HepG2 (cell line): ENCODE measurements around the gene SLC38A4. TPM values are rescaled to one million over a fixed set of nuclear protein-coding genes. Genes with fewer than 3 reads are reported as not detected.

Experiments used
- ARID4A ChIP-seq: sonication (generic); formaldehyde crosslinking; IDR thresholded peaks from 2 replicates; pipeline ENCODE4 v1.5.0; 2020; ENCODE audit warnings: mild to moderate bottlenecking, missing genetic modification reagents, borderline replicate concordance
- ATAD3A ChIP-seq: sonication (generic); formaldehyde crosslinking; IDR thresholded peaks from 2 replicates; pipeline ENCODE4 v1.4.0; 2020; ENCODE audit warnings: missing genetic modification reagents
- CBX5 ChIP-seq: sonication (generic); formaldehyde crosslinking; IDR thresholded peaks from 2 replicates; pipeline ENCODE4 v1.4.0; 2020; ENCODE audit warnings: missing genetic modification reagents, borderline replicate concordance
- JUND ChIP-seq: sonication (generic); formaldehyde crosslinking; IDR thresholded peaks from 2 replicates; pipeline ENCODE4 v1.8.0; 2022; ENCODE audit warnings: mild to moderate bottlenecking, missing genetic modification reagents
- KLF6 ChIP-seq: IDR thresholded peaks from 2 replicates; pipeline ENCODE4 v1.8.0; 2016; ENCODE audit warnings: missing biosample characterization, missing genetic modification reagents
- MAF1 ChIP-seq: sonication (generic); formaldehyde crosslinking; IDR thresholded peaks from 2 replicates; pipeline ENCODE4 v1.5.0; 2020; ENCODE audit warnings: missing genetic modification reagents, borderline replicate concordance
- NCOR1 ChIP-seq: fragments of 200-600 bp; sonication (generic); IDR thresholded peaks from 2 replicates; pipeline ENCODE4 v1.7.0; 2017; ENCODE audit warnings: antibody characterized with exemption, low read length, borderline replicate concordance
- NFE2L1 ChIP-seq: sonication (generic); formaldehyde crosslinking; IDR thresholded peaks from 2 replicates; pipeline ENCODE4 v1.4.0; 2020; ENCODE audit warnings: missing genetic modification reagents, mild to moderate bottlenecking, borderline replicate concordance
- RORA ChIP-seq: sonication (generic); formaldehyde crosslinking; IDR thresholded peaks from 2 replicates; pipeline ENCODE4 v1.5.0; 2020; ENCODE audit warnings: mild to moderate bottlenecking, missing genetic modification reagents, moderate library complexity
- SP140L ChIP-seq: sonication (generic); formaldehyde crosslinking; IDR thresholded peaks from 2 replicates; pipeline ENCODE4 v1.4.0; 2020; ENCODE audit warnings: missing genetic modification reagents, borderline replicate concordance
- SP2 ChIP-seq: sonication (generic); formaldehyde crosslinking; IDR thresholded peaks from 2 replicates; pipeline ENCODE4 v1.5.1; 2020; ENCODE audit warnings: mild to moderate bottlenecking, missing genetic modification reagents
- ZMAT5 ChIP-seq: sonication (generic); formaldehyde crosslinking; IDR thresholded peaks from 2 replicates; pipeline ENCODE4 v1.5.0; 2020; ENCODE audit warnings: mild to moderate bottlenecking, low read depth, missing genetic modification reagents, borderline replicate concordance
- ZNF121 ChIP-seq: sonication (generic); formaldehyde crosslinking; IDR thresholded peaks from 2 replicates; pipeline ENCODE4 v1.5.0; 2020; ENCODE audit warnings: mild to moderate bottlenecking, missing genetic modification reagents
- ZNF160 ChIP-seq: sonication (generic); formaldehyde crosslinking; IDR thresholded peaks from 2 replicates; pipeline ENCODE4 v1.8.0; 2022; ENCODE audit warnings: mild to moderate bottlenecking, inconsistent platforms, missing genetic modification reagents
- ZNF24 ChIP-seq: fragments of 450-650 bp; IDR thresholded peaks from 2 replicates; pipeline ENCODE4 v1.6.1; 2017; ENCODE audit warnings: antibody characterized with exemption, mild to moderate bottlenecking
- ZNF33A ChIP-seq: sonication (generic); formaldehyde crosslinking; IDR thresholded peaks from 2 replicates; pipeline ENCODE4 v1.5.1; 2020; ENCODE audit warnings: missing genetic modification reagents, mild to moderate bottlenecking, moderate library complexity, borderline replicate concordance
- ZNF430 ChIP-seq: sonication (generic); formaldehyde crosslinking; IDR thresholded peaks from 2 replicates; pipeline ENCODE4 v1.9.0; 2021; ENCODE audit warnings: mild to moderate bottlenecking, missing genetic modification reagents
- ZNF460 ChIP-seq: sonication (generic); formaldehyde crosslinking; IDR thresholded peaks from 2 replicates; pipeline ENCODE4 v1.5.1; 2020; ENCODE audit warnings: missing genetic modification reagents, mild to moderate bottlenecking, borderline replicate concordance
- ZNF501 ChIP-seq: sonication (generic); formaldehyde crosslinking; IDR thresholded peaks from 2 replicates; pipeline ENCODE4 v1.5.1; 2020; ENCODE audit warnings: mild to moderate bottlenecking, moderate library complexity, missing genetic modification reagents
- ZNF672 ChIP-seq: sonication (generic); formaldehyde crosslinking; IDR thresholded peaks from 2 replicates; pipeline ENCODE4 v1.8.1; 2022; ENCODE audit warnings: missing genetic modification reagents
- ZNF747 ChIP-seq: sonication (generic); formaldehyde crosslinking; IDR thresholded peaks from 2 replicates; pipeline ENCODE4 v1.8.1; 2023; ENCODE audit warnings: missing genetic modification reagents, mild to moderate bottlenecking, borderline replicate concordance
- ZNF768 ChIP-seq: sonication (generic); formaldehyde crosslinking; IDR thresholded peaks from 2 replicates; pipeline ENCODE4 v1.4.0; 2020; ENCODE audit warnings: missing genetic modification reagents
- ZSCAN25 ChIP-seq: sonication (generic); formaldehyde crosslinking; IDR thresholded peaks from 2 replicates; pipeline ENCODE4 v1.8.0; 2022; ENCODE audit warnings: mild to moderate bottlenecking, missing genetic modification reagents
- ZZZ3 ChIP-seq: sonication (generic); formaldehyde crosslinking; IDR thresholded peaks from 2 replicates; pipeline ENCODE4 v1.4.0; 2020; ENCODE audit warnings: missing genetic modification reagents, mild to moderate bottlenecking, borderline replicate concordance
- polyA plus RNA-seq, 8 experiments: library from polyadenylated mRNA; depleted of rRNA in 3 of 8; stranded (reverse) in 7 of 8; unstranded in 1 of 8; fragments of >200 nt; fragmentation: Illumina TruSeq in 4 of 8; extraction: Trizol in 4 of 8; gene quantifications; 2 replicates each; pipeline versions ENCODE4 v1.2.1 to v1.2.3, GENCODE V29; 2011 to 2016; ENCODE audit warnings: low read depth in 4 of 8, missing spikeins in 1 of 8, mixed read lengths in 1 of 8; ENCODE audit not compliant: insufficient read depth in 1 of 8
- total RNA-seq, 5 experiments: library from RNA; depleted of rRNA; stranded (reverse); fragments of >200 nt; fragmentation: Illumina TruSeq; extraction: Trizol; gene quantifications; 2 replicates each; pipeline ENCODE4 v1.2.3, GENCODE V29; 2016; ENCODE audit warnings: low read depth in 1 of 5
- TF ChIP-seq, protein P1 (sequence below): sonication (generic); formaldehyde crosslinking; IDR thresholded peaks from 2 replicates; pipeline ENCODE4 v1.8.1; 2023; ENCODE audit warnings: mild to moderate bottlenecking, inconsistent platforms, moderate library complexity, missing genetic modification reagents, borderline replicate concordance
- TF ChIP-seq, protein P2 (sequence below): sonication (generic); formaldehyde crosslinking; IDR thresholded peaks from 2 replicates; pipeline ENCODE4 v1.8.1; 2023; ENCODE audit warnings: missing genetic modification reagents, mild to moderate bottlenecking, borderline replicate concordance

SLC38A4 gene
- total and polyA plus RNA-seq, 2 of the 13 experiments (the other 11 are each of a cell fraction or from before 2014, with no cell fraction given) = 3.5 to 5.2 TPM

GRCh38 chr12:46798056-46798455 lies 27.7 kb downstream of the SLC38A4 start (continued):
- no peak for TF ChIP-seq ZNF160 (CRISPR knock-in tag)
- TF ChIP-seq, protein P1, sequence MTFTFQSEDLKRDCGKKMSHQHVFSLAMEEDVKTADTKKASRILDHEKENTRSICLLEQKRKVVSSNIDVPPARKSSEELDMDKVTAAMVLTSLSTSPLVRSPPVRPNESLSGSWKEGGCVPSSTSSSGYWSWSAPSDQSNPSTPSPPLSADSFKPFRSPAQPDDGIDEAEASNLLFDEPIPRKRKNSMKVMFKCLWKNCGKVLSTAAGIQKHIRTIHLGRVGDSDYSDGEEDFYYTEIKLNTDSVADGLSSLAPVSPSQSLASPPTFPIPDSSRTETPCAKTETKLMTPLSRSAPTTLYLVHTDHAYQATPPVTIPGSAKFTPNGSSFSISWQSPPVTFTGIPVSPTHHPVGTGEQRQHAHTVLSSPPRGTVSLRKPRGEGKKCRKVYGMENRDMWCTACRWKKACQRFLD (CRISPR knock-in tag) = no peak
- peak; percentile 88 for TF ChIP-seq NCOR1
- no peak for TF ChIP-seq ZNF501 (CRISPR knock-in tag)
- TF ChIP-seq JUND = no peak
- TF ChIP-seq ZNF747 (CRISPR knock-in tag) = no peak
- no peak for TF ChIP-seq ZZZ3
- no peak for TF ChIP-seq ZNF121 (CRISPR knock-in tag)
- no peak for TF ChIP-seq ZNF24
- TF ChIP-seq ATAD3A (CRISPR knock-in tag) = no peak
- TF ChIP-seq ZMAT5 (CRISPR knock-in tag) = no peak
- TF ChIP-seq CBX5 (CRISPR knock-in tag) = no peak
- no peak for TF ChIP-seq NFE2L1 (CRISPR knock-in tag)
- no peak for TF ChIP-seq SP2 (CRISPR knock-in tag)
- TF ChIP-seq ZNF33A = no peak
- no peak for TF ChIP-seq MAF1 (CRISPR knock-in tag)
- no peak for TF ChIP-seq SP140L
- TF ChIP-seq ZSCAN25 (CRISPR knock-in tag) = no peak
- no peak for TF ChIP-seq ARID4A (CRISPR knock-in tag)
- TF ChIP-seq ZNF460 (CRISPR knock-in tag) = no peak
- TF ChIP-seq ZNF430 (CRISPR knock-in tag) = no peak
- no peak for TF ChIP-seq KLF6 (CRISPR knock-in tag)
- no peak for TF ChIP-seq RORA (CRISPR knock-in tag)
- TF ChIP-seq ZNF768 (CRISPR knock-in tag) = no peak; the same call in 1 of the 2 replicates
- no peak for TF ChIP-seq ZNF672 (CRISPR knock-in tag)
- TF ChIP-seq, protein P2, sequence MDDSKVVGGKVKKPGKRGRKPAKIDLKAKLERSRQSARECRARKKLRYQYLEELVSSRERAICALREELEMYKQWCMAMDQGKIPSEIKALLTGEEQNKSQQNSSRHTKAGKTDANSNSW (CRISPR knock-in tag) = no peak
